Prostate gland (tissue), 2 donors: Measurements from ENCODE around the gene DNASE2.

Experiments used
- CTCF ChIP-seq, 4 experiments: fragments of 200-600 bp in 2 of 4; fragments of 450-650 bp in 2 of 4; sonication (generic) in 2 of 4; IDR thresholded peaks; 1 replicate in 3 of 4; 2 replicates in 1 of 4; pipeline ENCODE4 v1.5.1; 2016 to 2019; ENCODE audit warnings: antibody characterized with exemption in 4 of 4, mild to moderate bottlenecking in 2 of 4, moderate library complexity in 2 of 4
- POLR2AphosphoS5 ChIP-seq: sonication (generic); formaldehyde crosslinking; IDR thresholded peaks from one replicate; pipeline ENCODE4 v1.6.1; 2017; ENCODE audit warnings: antibody characterized with exemption

DNA sequence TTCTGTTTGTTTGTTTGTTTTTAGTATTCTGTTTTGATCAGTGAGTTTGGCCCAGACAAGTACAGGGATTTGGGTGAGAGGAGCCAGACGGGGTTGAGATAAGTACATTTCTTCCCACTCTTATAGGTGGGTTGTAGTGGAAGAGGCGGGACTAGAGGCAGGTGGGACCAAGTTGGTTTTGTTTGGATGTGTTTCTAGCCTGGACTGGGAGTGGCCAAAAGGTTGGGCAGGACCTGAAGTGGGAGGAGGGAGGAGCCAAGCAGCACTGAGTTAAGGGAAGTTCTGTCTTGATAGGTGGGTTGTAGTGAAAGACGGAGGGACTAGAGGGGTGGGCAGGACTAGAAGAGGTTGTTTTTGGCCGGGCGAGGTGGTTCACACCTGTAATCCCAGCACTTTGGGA is 9.0 kb downstream of the DNASE2 start:
- TF ChIP-seq CTCF (IDR thresholded peaks at IDR 0.05): no peak
- TF ChIP-seq POLR2AphosphoS5: no peak
